Endodermal cell (in vitro differentiated cells): ENCODE results near the gene TRPV5. TPM values are rescaled to one million over a fixed set of nuclear protein-coding genes. Genes with fewer than 3 reads are reported as not detected.

Experiments used
- DNase-seq: peaks from one replicate; pipeline ENCODE4 v3.0.0-alpha.2; 2017
- H3K27ac ChIP-seq: 2 replicates; pipeline ENCODE4 v1.5.1; 2013; ENCODE audit warnings: mild to moderate bottlenecking, low read depth, low read length, moderate library complexity
- H3K27me3 ChIP-seq: 2 replicates; pipeline ENCODE4 v1.6.1; 2013; ENCODE audit warnings: mild to moderate bottlenecking, low read length, moderate library complexity; ENCODE audit not compliant: insufficient read depth, control insufficient read depth, poor library complexity, severe bottlenecking
- H3K36me3 ChIP-seq: 2 replicates; pipeline ENCODE4 v1.7.0; 2013; ENCODE audit warnings: mild to moderate bottlenecking, low read length, moderate library complexity; ENCODE audit not compliant: control insufficient read depth, insufficient read depth
- H3K4me1 ChIP-seq: one replicate; pipeline ENCODE4 v1.7.0; 2013; ENCODE audit warnings: low read length; ENCODE audit not compliant: control insufficient read depth, insufficient read depth
- H3K4me3 ChIP-seq: 2 replicates; pipeline ENCODE4 v1.5.1; 2013; ENCODE audit warnings: mild to moderate bottlenecking, low read length, moderate library complexity
- H3K9ac ChIP-seq: 2 replicates; pipeline ENCODE4 v1.6.1; 2013; ENCODE audit warnings: mild to moderate bottlenecking, low read length, moderate library complexity; ENCODE audit not compliant: poor library complexity, severe bottlenecking; ENCODE audit errors: extremely low read depth
- H3K9me3 ChIP-seq: 2 replicates; pipeline ENCODE4 v1.6.1; 2013; ENCODE audit warnings: mild to moderate bottlenecking, low read length, moderate library complexity; ENCODE audit not compliant: control insufficient read depth
- H3K27ac Mint-ChIP-seq: 2 replicates; pipeline ENCODE4 v1.8.0; 2020; ENCODE audit warnings: mixed read lengths
- H3K27me3 Mint-ChIP-seq: 2 replicates; pipeline ENCODE4 v1.8.0; 2021; ENCODE audit warnings: mild to moderate bottlenecking, mixed read lengths; ENCODE audit not compliant: insufficient read depth
- H3K36me3 Mint-ChIP-seq: 2 replicates; pipeline ENCODE4 v1.8.0; 2020; ENCODE audit warnings: low read depth, mixed read lengths
- H3K4me1 Mint-ChIP-seq: 2 replicates; pipeline ENCODE4 v1.8.0; 2020; ENCODE audit warnings: mixed read lengths
- H3K4me3 Mint-ChIP-seq: 2 replicates; pipeline ENCODE4 v1.8.0; 2020; ENCODE audit warnings: mild to moderate bottlenecking, moderate library complexity, mixed read lengths
- H3K9me3 Mint-ChIP-seq: 2 replicates; pipeline ENCODE4 v1.8.0; 2020; ENCODE audit warnings: mild to moderate bottlenecking, mixed read lengths
- CTCF ChIP-seq: fragments of 200-600 bp; sonication (generic); conservative IDR thresholded peaks from 2 replicates; pipeline ENCODE4 v1.5.0; 2021; ENCODE audit warnings: antibody characterized with exemption, mild to moderate bottlenecking
- WGBS, 2 experiments: methylation state at CpG; one replicate each; pipeline versions ENCODE4 v1.1.5 to v1.1.7; 2013; ENCODE audit warnings: missing lambda C conversion rate in 2 of 2, mixed read lengths in 1 of 2; ENCODE audit not compliant: insufficient coverage in 1 of 2, insufficient read length in 1 of 2; 5-methylcytosine and 5-hydroxymethylcytosine counted together
- total RNA-seq, 2 donors: library from RNA; stranded (reverse); fragmentation: NEBNext Ultra II Directional in 1 of 2; extraction: Animal tissue kit (Norgen Biotek cat#: 25700) in 1 of 2; gene quantifications; 2 replicates in 1 of 2; 3 replicates in 1 of 2; pipeline ENCODE4 v1.2.1, GENCODE V29; 2021

The TRPV5 gene
- total RNA-seq, 2 donors from 2014 or later: 0.15 to 0.22 TPM

GRCh38 chr7:142894112-142894984 lies 39.2 kb downstream of the TRPV5 start:
- no peaks in the 10 kb centered on the region for H3K36me3 Mint-ChIP-seq
- Histone ChIP-seq H3K9ac (no peak overlapping the region), H3K4me1 (no peaks in the 10 kb centered on the region), H3K9me3 (no peaks in the 10 kb centered on the region), H3K27ac (no peak overlapping the region), H3K36me3 (no peaks in the 10 kb centered on the region), H3K27me3 (peaks cover 9% of the 10 kb centered on the region), H3K4me3 (no peak overlapping the region)
- 89 to 100% methylated on average over 5 to 12 of the region's 12 CpGs for WGBS, 2 experiments
- DNase-seq: peak; percentile 25
- H3K9me3 Mint-ChIP-seq: peaks cover 4% of the 10 kb centered on the region
- peaks cover 42% of the 10 kb centered on the region for H3K27me3 Mint-ChIP-seq
- H3K27ac Mint-ChIP-seq: no peak overlapping the region
- no peak for TF ChIP-seq CTCF
- peaks cover 20% of the 10 kb centered on the region for H3K4me1 Mint-ChIP-seq
- H3K4me3 Mint-ChIP-seq: no peak overlapping the region

- WGBS, 2 experiments: 87 to 94% methylated on average over 5 of the region's 5 CpGs
- peaks cover 13% of the 10 kb centered on the region for H3K4me1 Mint-ChIP-seq
- no peak for TF ChIP-seq CTCF
Observed at GRCh38 chr7:142892951-142893350, 40.6 kb downstream of the TRPV5 start.

GRCh38 chr7:142891490-142892082 lies 42.0 kb downstream of the TRPV5 start:
- TF ChIP-seq CTCF: no peak
- Mint-ChIP-seq H3K4me3 (no peak overlapping the region), H3K4me1 (peaks cover 14% of the 10 kb centered on the region), H3K27ac (no peak overlapping the region), H3K27me3 (peaks cover 28% of the 10 kb centered on the region), H3K36me3 (no peaks in the 10 kb centered on the region), H3K9me3 (peaks cover 4% of the 10 kb centered on the region)
- Histone ChIP-seq H3K4me1 (no peaks in the 10 kb centered on the region), H3K27me3 (no peaks in the 10 kb centered on the region), H3K9me3 (no peaks in the 10 kb centered on the region), H3K27ac (no peak overlapping the region), H3K36me3 (no peaks in the 10 kb centered on the region), H3K9ac (no peak overlapping the region), H3K4me3 (no peak overlapping the region)
- peak; percentile 39 for DNase-seq
- WGBS, 2 experiments: 89 to 92% methylated on average over 4 to 10 of the region's 10 CpGs

More at GRCh38 chr7:142892951-142893350, 40.6 kb downstream of the TRPV5 start:
- peak; percentile 17 for DNase-seq
- Histone ChIP-seq H3K27me3 (peaks cover 9% of the 10 kb centered on the region), H3K9me3 (no peaks in the 10 kb centered on the region), H3K4me3 (no peak overlapping the region), H3K27ac (no peak overlapping the region), H3K4me1 (no peaks in the 10 kb centered on the region), H3K36me3 (no peaks in the 10 kb centered on the region), H3K9ac (no peak overlapping the region)
- Mint-ChIP-seq H3K27me3 (peaks cover 38% of the 10 kb centered on the region), H3K27ac (no peak overlapping the region), H3K4me3 (no peak overlapping the region), H3K36me3 (no peaks in the 10 kb centered on the region), H3K9me3 (peaks cover 4% of the 10 kb centered on the region)
